ENCODE measurements around the gene TFF2. TPM values are rescaled to one million over a fixed set of nuclear protein-coding genes. Genes with fewer than 3 reads are reported as not detected.

Gene TFF2
- total RNA-seq, 4 donors from 2014 or later: not detected

DNA sequence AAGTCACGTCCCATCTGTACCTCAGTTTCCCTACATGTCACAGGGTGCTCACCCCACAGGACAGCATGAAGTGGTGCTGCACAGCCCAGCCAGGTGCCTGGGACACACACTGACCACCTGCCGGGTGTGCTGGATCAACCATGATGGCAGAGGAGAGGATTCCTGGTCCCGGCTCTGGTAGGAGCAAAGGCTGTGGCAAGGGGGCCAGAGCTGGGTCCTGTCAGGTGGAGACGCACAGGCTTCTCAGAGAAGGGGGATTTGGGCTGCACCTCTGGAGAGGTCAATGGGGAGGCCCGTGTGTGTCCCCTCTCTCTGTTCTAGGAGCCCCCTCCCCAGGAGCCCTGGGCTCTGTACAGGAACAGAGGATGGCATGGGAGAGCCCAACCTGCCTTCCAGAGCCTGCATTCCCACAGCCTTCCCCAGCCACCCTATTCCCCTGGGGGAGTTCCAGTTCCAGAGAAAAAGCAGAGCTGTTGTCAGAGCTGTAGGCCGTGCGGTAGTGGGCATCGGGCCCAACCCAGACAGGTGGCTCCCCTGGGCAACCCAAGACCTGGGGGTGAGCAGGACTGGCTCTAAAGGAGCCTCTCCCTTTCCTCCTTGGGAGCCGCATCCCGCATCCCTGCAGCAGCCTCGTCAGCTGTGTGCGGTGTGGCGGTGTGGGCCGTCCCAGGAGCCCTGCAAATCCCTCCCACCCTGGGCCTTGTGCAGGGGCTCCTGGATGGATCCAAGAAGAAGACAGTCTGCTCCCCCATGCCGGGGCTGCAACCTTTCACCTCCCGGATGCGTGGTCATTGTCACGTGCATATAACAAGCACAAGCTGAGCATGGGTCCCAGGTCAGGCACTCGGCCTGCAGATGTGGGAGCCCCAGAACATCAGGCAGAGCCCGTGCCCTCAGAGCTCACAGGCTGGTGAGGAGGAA is 32.7 kb downstream of the TFF2 start:
- Histone ChIP-seq H3K4me1 (peaks cover 0 to 12% (median 3%) of the 10 kb centered on the region in 4 donors), H3K27me3 (no peaks in the 10 kb centered on the region), H3K27ac (no peak overlapping the region), H3K9me3 (no peaks in the 10 kb centered on the region), H3K36me3 (no peaks in the 10 kb centered on the region), H3K4me3 (no peak overlapping the region)
- no peak for DNase-seq (ENCODE audit: low spot score in 2 of 2)
- WGBS, 2 donors: 85 to 90% methylated on average over 14 to 20 of the region's 20 CpGs
- TF ChIP-seq CTCF (IDR thresholded peaks at IDR 0.05) (no peak), EP300 (IDR thresholded peaks at IDR 0.05) (no peak), POLR2A (IDR thresholded peaks at IDR 0.05) (no peak)

DNA sequence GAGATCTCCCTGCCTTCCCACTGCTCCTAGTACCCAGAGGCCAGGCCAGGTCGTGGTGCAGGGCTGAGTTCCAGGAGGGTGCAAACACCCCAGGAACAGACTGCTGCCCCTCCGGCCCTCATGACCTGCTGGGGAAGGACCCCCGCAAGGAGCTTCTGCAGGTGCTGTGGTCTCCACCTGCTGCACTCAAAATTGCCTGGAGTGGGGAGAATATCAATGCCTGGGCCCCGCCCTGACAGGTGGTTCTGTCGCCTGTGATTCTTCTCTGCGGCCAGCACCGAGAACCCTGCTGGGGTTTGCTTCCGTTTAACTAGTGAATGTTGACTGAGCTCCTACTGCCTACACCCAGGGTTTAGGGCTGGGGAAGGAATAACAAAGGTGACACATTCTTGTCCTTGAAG is 33.5 kb downstream of the TFF2 start:
- TF ChIP-seq POLR2A (IDR thresholded peaks at IDR 0.05) (no peak), CTCF (IDR thresholded peaks at IDR 0.05) (no peak), EP300 (IDR thresholded peaks at IDR 0.05) (no peak)
- 76 to 77% methylated on average over 6 to 7 of the region's 8 CpGs for WGBS, 2 donors
- Histone ChIP-seq H3K36me3 (no peaks in the 10 kb centered on the region), H3K4me3 (no peak overlapping the region), H3K27ac (peak overlapping the region in 1 of 4 donors; percentile 19), H3K27me3 (no peaks in the 10 kb centered on the region), H3K4me1 (peaks cover 0 to 12% (median 3%) of the 10 kb centered on the region in 4 donors), H3K9me3 (no peaks in the 10 kb centered on the region)
- DNase-seq (ENCODE audit: low spot score in 2 of 2): no peak

DNA sequence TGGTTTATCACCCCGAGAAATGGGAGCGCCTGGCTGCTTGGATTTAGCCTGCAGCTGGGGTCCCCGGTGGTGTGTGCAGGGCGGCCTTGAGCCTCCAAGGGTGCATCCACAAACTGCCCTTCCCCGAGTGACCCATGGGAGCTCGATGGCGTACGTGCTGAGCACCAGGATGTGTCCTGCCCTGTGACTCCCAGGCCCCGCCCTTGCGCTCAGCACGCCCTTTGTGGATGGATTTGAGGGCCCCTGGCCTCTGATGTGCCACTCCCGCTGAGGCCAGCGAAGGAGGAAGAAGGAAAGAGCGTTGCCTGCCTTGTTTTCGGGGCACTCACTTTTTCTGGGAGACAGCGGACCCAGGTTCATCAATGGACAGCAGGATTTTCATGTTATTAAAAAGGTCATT is 33.9 kb downstream of the TFF2 start:
- Histone ChIP-seq H3K9me3 (no peaks in the 10 kb centered on the region), H3K27me3 (no peaks in the 10 kb centered on the region), H3K4me1 (peaks cover 0 to 12% (median 3%) of the 10 kb centered on the region in 4 donors), H3K36me3 (no peaks in the 10 kb centered on the region), H3K4me3 (no peak overlapping the region), H3K27ac (peak overlapping the region in 1 of 4 donors; percentile 45)
- DNase-seq (ENCODE audit: low spot score in 2 of 2): no peak
- 87 to 92% methylated on average over 10 to 15 of the region's 16 CpGs for WGBS, 2 donors
- TF ChIP-seq EP300 (IDR thresholded peaks at IDR 0.05): no peak
- TF ChIP-seq CTCF (IDR thresholded peaks at IDR 0.05): no peak
- no peak for TF ChIP-seq POLR2A (IDR thresholded peaks at IDR 0.05)

DNA sequence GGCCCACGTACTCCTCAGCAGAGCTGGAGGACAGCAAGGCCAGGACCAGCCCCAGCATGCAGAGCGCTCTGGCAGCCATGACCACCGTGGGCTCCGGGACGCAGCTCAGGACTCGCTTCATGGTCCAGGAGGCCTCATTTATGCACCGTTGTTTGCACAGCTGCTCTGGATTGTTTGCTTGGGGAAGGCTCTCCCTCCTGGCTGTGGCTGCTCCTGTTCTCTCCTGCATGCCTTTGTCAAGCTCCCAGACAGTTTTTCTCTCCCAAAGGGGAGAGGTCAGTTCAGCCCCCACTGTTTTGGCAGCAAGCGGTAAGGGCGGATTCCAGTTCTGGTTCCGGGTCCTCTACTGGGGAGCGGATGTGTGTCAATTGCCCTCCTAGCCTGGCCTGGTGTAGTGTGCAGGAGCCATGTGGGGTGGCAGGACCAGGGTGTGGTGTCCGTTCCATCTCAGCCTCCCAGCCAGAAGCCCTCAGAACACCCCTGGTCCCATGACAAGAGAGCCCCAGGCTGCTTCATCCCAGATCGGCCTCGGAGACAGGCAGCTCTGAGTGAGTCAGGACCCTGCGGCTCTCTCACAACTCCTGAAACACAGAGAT is 35.4 kb downstream of the TFF2 start, which contains the start of gene TFF3:
TFF3 (minus strand) TSS at position 114 of the 596 bp plus-strand sequence; CDS start at position 79, 35 bp downstream.
- Histone ChIP-seq H3K4me3 (peak within 1 kb of the TSS in 1 of 4 donors; percentile 5), H3K4me1 (peaks cover 0 to 15% (median 3%) of the 10 kb centered on the region in 4 donors), H3K36me3 (no peaks in the 10 kb centered on the region), H3K27ac (peak within 1 kb of the TSS in 2 of 4 donors; percentile 7 to 45), H3K9me3 (no peaks in the 10 kb centered on the region), H3K27me3 (no peaks in the 10 kb centered on the region)
- TF ChIP-seq EP300 (IDR thresholded peaks at IDR 0.05) (no peak), POLR2A (IDR thresholded peaks at IDR 0.05) (no peak), CTCF (IDR thresholded peaks at IDR 0.05) (no peak)
- DNase-seq (ENCODE audit: low spot score in 2 of 2): no peak
- WGBS, 2 donors: 55 to 62% methylated on average over 11 to 12 of the region's 15 CpGs
